Gastroesophageal sphincter (tissue), 4 donors: ENCODE results near the gene SEPTIN2. TPM values are rescaled to one million over a fixed set of nuclear protein-coding genes. Genes with fewer than 3 reads are reported as not detected.

Source experiments
- ATAC-seq: fragments of 150-250 bp; one replicate; pipeline ENCODE4 v1.9.1; 2016; ENCODE audit warnings: mild to moderate bottlenecking, moderate library complexity
- H3K27ac ChIP-seq, 4 donors: fragments of 200-600 bp; sonication (generic) in 3 of 4; 1 replicate in 3 of 4; 2 replicates in 1 of 4; pipeline ENCODE4 v1.5.1; 2016 to 2019
- H3K27me3 ChIP-seq: fragments of 200-600 bp; sonication (generic); one replicate; pipeline ENCODE4 v1.5.1; 2019
- H3K36me3 ChIP-seq, 2 donors: fragments of 200-600 bp; sonication (generic); one replicate each; pipeline ENCODE4 v1.5.1; 2019; ENCODE audit warnings: control low read depth in 1 of 2
- H3K4me1 ChIP-seq, 3 donors: fragments of 200-600 bp; sonication (generic); 1 replicate in 2 of 3; 2 replicates in 1 of 3; pipeline ENCODE4 v1.5.1; 2016 to 2019; ENCODE audit warnings: control low read depth in 2 of 3
- H3K4me3 ChIP-seq, 2 donors: fragments of 200-600 bp; sonication (generic); one replicate each; pipeline ENCODE4 v1.5.1; 2019; ENCODE audit warnings: mild to moderate bottlenecking in 1 of 2, moderate library complexity in 1 of 2
- H3K9me3 ChIP-seq, 3 donors: fragments of 200-600 bp; sonication (generic); one replicate each; pipeline ENCODE4 v1.5.1; 2017 to 2019; ENCODE audit warnings: control low read depth in 2 of 3
- EP300 ChIP-seq: sonication (generic); formaldehyde crosslinking; IDR thresholded peaks from one replicate; pipeline ENCODE4 v1.6.1; 2017; ENCODE audit warnings: antibody characterized with exemption, mild to moderate bottlenecking
- POLR2A ChIP-seq, 2 donors: fragments of 450-650 bp; IDR thresholded peaks; one replicate each; pipeline ENCODE4 v1.6.1; 2017; ENCODE audit warnings: antibody characterized with exemption in 2 of 2, mild to moderate bottlenecking in 2 of 2, moderate library complexity in 1 of 2
- POLR2AphosphoS5 ChIP-seq: sonication (generic); formaldehyde crosslinking; IDR thresholded peaks from one replicate; pipeline ENCODE4 v1.6.1; 2017; ENCODE audit warnings: antibody characterized with exemption
- WGBS, 2 donors: methylation state at CpG; one replicate each; pipeline ENCODE4 v1.1.5; 2018; ENCODE audit warnings: low coverage in 1 of 2; 5-methylcytosine and 5-hydroxymethylcytosine counted together
- total RNA-seq, 4 donors: library from RNA; depleted of rRNA; stranded (reverse); fragments of >200 nt; gene quantifications; one replicate each; pipeline ENCODE4 v1.1.0, GENCODE V29; 2016
- TF ChIP-seq, protein P1 (sequence below), 4 experiments: fragments of 200-600 bp in 2 of 4; fragments of 450-650 bp in 2 of 4; sonication (generic) in 1 of 4; IDR thresholded peaks; one replicate each; pipeline ENCODE4 v1.5.1; 2017 to 2019; ENCODE audit warnings: antibody characterized with exemption in 4 of 4, mild to moderate bottlenecking in 2 of 4, moderate library complexity in 2 of 4

Gene SEPTIN2
- 100 to 1,000 TPM; 317 to 360 (median 330) TPM for total RNA-seq

DNA sequence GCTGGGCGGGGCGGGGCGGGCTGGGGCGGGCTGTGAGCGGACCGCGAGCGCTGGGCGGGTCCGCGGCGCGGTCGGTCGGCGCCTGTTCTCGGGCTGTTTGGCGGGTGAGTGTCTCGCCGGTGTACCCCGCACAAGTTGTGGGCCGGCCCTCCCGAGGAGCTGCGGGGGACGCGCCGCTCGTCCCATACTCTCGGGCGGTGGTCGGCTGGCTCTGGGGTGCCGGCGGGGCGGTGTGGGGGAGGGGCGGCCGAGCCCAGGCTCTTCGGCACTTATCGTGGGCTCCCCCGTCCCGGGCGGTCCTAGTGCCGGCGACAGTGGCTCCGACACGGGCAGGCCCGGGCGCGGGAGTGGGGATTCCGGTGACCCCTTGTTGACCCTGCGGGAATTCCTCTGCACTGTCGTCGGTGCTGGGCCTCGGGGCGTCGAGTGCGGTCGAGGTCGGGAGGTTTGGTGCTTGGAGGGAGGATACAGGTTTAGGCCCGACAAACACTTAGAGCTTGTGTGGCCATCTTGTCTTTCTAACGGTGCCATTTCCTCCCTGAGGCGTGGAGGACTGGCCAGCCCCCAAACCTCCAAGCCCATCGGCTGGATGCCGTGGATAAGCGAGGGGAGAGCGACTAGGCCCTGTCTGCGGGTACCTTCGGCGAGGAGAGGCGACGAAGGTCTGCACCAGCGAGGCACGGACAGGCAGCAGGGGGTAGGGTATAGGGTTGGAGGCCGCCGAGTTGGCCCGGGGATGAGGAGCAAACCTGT lies at the start of gene SEPTIN2:
Gene SEPTIN2 (plus strand): TSS at position 47 of the 753 bp plus-strand sequence. CDS start 8,308 bp downstream, outside the sequence.
- Histone ChIP-seq H3K9me3 (no peaks in the 10 kb centered on the region), H3K27ac (peak within 1 kb of the TSS; percentile 89 to 99 (median 97)), H3K36me3 (no peaks in the 10 kb centered on the region), H3K27me3 (no peaks in the 10 kb centered on the region), H3K4me1 (peaks cover 5 to 77% (median 25%) of the 10 kb centered on the region in 3 donors), H3K4me3 (peak within 1 kb of the TSS; percentile 82 to 94)
- TF ChIP-seq POLR2A (IDR thresholded peaks at IDR 0.05), result peak; percentile 76 to 80
- TF ChIP-seq POLR2AphosphoS5, result peak; percentile 49
- no peak for TF ChIP-seq EP300
- TF ChIP-seq, protein P1, sequence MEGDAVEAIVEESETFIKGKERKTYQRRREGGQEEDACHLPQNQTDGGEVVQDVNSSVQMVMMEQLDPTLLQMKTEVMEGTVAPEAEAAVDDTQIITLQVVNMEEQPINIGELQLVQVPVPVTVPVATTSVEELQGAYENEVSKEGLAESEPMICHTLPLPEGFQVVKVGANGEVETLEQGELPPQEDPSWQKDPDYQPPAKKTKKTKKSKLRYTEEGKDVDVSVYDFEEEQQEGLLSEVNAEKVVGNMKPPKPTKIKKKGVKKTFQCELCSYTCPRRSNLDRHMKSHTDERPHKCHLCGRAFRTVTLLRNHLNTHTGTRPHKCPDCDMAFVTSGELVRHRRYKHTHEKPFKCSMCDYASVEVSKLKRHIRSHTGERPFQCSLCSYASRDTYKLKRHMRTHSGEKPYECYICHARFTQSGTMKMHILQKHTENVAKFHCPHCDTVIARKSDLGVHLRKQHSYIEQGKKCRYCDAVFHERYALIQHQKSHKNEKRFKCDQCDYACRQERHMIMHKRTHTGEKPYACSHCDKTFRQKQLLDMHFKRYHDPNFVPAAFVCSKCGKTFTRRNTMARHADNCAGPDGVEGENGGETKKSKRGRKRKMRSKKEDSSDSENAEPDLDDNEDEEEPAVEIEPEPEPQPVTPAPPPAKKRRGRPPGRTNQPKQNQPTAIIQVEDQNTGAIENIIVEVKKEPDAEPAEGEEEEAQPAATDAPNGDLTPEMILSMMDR (IDR thresholded peaks at IDR 0.05), result no peak
- no CpG with 5 or more reads among the region's 75 CpGs for WGBS, 2 donors
- ATAC-seq, result peak; percentile 60

DNA sequence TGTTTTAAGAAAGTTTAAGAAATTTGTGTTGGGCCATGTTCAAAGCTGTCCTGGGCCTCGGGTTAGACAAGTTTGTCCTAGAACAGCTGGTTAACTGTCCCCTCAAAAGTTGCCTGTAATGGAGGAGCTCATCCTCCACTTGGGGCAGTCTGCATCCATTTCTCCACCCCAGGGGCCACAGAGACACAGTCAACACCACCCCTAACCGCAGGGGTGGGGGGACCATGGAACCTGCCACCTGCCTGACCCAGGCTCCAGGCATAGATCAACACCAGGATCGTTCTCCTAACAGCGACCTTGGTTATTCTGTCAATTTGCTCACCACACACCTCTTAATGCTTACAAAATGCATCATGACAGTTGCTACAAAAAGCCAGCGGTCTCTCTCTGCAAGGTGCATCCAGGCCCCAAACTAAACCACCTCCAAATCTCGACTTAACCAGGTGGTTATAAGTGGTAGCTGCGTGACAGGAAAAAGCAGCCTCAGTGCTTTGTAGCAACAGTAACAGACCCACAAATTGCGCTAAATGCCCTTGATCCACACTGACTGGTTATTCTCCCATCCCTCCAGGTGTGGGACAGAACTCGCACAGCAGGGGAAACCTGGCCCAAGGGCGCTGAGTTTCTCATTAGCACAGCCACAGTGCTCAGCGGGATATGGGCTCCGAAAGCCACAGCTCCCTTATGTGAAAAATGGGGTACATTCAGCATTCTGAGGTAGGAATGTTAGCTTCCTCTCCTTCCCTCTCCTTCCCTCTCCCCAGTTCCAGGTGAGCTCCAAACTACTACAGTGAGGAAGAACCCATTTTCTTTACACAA lies 48.3 kb upstream of the SEPTIN2 start:
- Histone ChIP-seq H3K4me3 (no peak overlapping the region), H3K9me3 (no peaks in the 10 kb centered on the region), H3K27me3 (no peaks in the 10 kb centered on the region), H3K27ac (no peak overlapping the region), H3K4me1 (peaks cover 0 to 46% (median 20%) of the 10 kb centered on the region in 3 donors), H3K36me3 (peaks cover 0 to 67% of the 10 kb centered on the region in 2 donors)
- TF ChIP-seq EP300, result no peak
- ATAC-seq, result no peak
- WGBS, 2 donors, result 62 to 68% methylated on average over 5 to 6 of the region's 12 CpGs

DNA sequence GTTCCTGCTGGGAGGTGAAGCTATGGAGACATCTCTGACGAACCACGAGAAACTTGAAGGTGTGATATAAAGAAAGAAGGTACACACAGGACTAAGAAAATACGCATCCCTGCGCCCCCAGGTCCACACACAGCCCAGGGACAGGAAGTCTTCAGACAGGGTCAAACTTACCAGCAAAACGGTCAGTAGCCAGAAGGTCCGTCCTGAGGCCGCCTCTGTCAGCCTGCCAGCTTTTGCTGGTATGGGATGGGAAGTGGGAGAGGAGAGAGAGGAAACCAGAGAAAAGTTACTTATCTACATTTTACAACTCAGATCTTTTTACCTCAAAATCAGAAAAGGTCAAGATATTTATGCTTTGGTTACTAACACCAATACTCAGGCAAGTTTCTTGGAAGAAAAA lies 47.4 kb upstream of the SEPTIN2 start:
- peaks cover 0 to 51% (median 22%) of the 10 kb centered on the region in 3 donors for H3K4me1 ChIP-seq
- peaks cover 0 to 58% of the 10 kb centered on the region in 2 donors for H3K36me3 ChIP-seq
- no peak overlapping the region for H3K27ac ChIP-seq
- no peaks in the 10 kb centered on the region for H3K27me3 ChIP-seq
- TF ChIP-seq, protein P1 (IDR thresholded peaks at IDR 0.05), result no peak
- TF ChIP-seq POLR2AphosphoS5, result no peak
- TF ChIP-seq EP300, result no peak
- TF ChIP-seq POLR2A (IDR thresholded peaks at IDR 0.05), result no peak
- H3K4me3 ChIP-seq, result no peak overlapping the region
- no peaks in the 10 kb centered on the region for H3K9me3 ChIP-seq
- no peak for ATAC-seq
- 31 to 68% methylated on average over 7 of the region's 7 CpGs for WGBS, 2 donors

DNA sequence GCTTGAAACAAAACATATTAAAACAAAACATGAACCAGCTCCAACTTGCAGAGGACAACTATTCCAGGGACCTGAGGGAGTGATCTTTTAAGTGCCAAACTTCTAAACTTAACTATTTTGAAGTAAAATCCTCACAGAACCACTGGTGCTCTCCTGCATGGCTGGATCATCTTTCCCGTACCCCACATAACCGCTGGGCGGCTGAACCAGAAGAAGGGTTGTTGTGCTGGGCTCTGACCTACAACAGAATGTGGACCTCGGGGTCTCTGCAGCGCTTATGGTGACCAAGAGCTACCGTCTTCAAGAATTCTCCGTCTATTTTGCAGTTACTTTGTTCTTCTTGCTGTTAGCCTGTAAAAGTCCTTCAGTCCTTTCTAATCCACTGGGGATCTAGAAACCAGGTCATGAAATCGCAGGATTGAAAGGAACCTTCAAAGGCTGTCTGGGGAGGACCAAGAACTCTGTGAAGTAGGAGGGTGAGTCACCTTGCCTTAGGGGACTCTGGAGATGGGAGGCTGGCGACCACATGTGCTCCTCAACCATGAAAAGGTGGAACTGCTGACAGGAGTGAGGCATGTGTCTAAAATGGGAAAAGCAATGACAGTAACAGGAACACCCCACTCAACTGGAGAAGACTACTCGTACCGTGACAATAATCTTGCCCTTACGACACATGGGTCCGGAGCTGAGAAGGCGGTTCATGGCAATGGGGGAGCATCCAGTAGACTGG lies 46.8 kb upstream of the SEPTIN2 start:
- H3K36me3 ChIP-seq, result peaks cover 0 to 52% of the 10 kb centered on the region in 2 donors
- H3K27ac ChIP-seq, result no peak overlapping the region
- ATAC-seq, result no peak
- H3K4me3 ChIP-seq, result no peak overlapping the region
- 78 to 86% methylated on average over 7 to 12 of the region's 14 CpGs for WGBS, 2 donors
- no peak for TF ChIP-seq POLR2AphosphoS5
- TF ChIP-seq POLR2A (IDR thresholded peaks at IDR 0.05), result no peak
- no peak for TF ChIP-seq EP300
- H3K4me1 ChIP-seq, result peaks cover 0 to 57% (median 25%) of the 10 kb centered on the region in 3 donors
- no peaks in the 10 kb centered on the region for H3K9me3 ChIP-seq
- no peaks in the 10 kb centered on the region for H3K27me3 ChIP-seq

DNA sequence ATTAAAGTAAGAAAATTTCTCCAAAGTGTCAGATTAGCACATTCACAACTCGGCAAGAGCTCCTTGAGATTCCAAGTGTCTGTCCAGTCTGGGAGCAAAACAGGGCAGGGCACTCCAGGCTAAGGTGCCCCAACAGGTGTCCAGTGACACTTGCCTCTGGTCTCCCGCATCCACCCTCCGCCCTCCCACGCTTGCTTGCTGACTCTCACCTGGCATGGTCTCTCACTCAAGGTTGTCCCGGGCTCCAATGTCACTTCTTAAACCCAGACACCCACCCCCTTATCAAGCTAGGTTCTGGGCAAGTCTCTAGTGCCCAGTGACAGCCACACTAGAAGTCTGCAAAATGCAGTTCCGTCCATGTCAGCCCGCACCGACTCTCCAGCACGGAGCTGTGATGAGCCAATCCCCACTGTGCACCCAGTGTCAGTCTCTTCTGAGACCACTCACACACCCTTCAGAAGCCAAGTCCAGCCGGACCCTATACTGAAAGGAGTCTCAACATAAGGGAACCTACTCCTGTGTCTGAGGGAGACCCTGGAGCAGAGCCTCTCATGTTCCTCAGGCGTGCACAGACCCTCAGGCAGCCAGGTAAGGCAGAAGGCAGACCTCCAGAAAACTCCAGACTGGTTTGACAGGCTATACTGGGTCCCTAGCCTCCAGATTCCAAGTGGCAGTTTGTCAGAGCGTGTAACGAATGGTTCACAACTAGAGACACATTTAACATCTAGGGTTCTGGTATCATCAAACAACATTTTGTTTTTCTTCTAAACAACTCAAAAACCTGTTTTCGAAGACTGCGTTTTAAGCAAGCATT lies 45.8 kb upstream of the SEPTIN2 start:
- peaks cover 0 to 63% (median 25%) of the 10 kb centered on the region in 3 donors for H3K4me1 ChIP-seq

More for the DNA sequence above, 45.8 kb upstream of the SEPTIN2 start:
- Histone ChIP-seq H3K4me3 (no peak overlapping the region), H3K9me3 (no peaks in the 10 kb centered on the region), H3K27me3 (no peaks in the 10 kb centered on the region), H3K27ac (peak overlapping the region in 1 of 4 donors; percentile 20), H3K36me3 (peaks cover 0 to 42% of the 10 kb centered on the region in 2 donors)
- TF ChIP-seq POLR2A (IDR thresholded peaks at IDR 0.05) (no peak), EP300 (no peak)
- TF ChIP-seq, protein P1 (IDR thresholded peaks at IDR 0.05), result no peak
- 78 to 89% methylated on average over 6 to 7 of the region's 15 CpGs for WGBS, 2 donors
- ATAC-seq, result no peak
